GM10248 (cell line): ENCODE measurements around the gene DNPEP.

Experiments used
- CTCF ChIA-PET: fragments of 300-600 bp; sonication (Branson Sonifier 250); formaldehyde crosslinking; extraction: SDS; loops from one replicate; lab custom pipeline; 2021; ENCODE audit warnings: antibody characterized with exemption; lab: Yijun Ruan, JAX
- POLR2A ChIA-PET: fragments of 350-650 bp; sonication (Branson Sonifier 250); formaldehyde crosslinking; extraction: SDS; loops from one replicate; lab custom pipeline; 2020; ENCODE audit warnings: antibody characterized with exemption; lab: Yijun Ruan, JAX
- DNase-seq: peaks from one replicate; pipeline ENCODE4 v3.0.0; 2012; ENCODE audit errors: extremely low spot score
- CTCF ChIP-seq: IDR thresholded peaks from 2 replicates; pipeline ENCODE4 v1.5.1; 2012; ENCODE audit warnings: mild to moderate bottlenecking, low read depth; ENCODE audit errors: extremely low read depth, missing control alignments, control extremely low read depth

The DNPEP gene

DNA sequence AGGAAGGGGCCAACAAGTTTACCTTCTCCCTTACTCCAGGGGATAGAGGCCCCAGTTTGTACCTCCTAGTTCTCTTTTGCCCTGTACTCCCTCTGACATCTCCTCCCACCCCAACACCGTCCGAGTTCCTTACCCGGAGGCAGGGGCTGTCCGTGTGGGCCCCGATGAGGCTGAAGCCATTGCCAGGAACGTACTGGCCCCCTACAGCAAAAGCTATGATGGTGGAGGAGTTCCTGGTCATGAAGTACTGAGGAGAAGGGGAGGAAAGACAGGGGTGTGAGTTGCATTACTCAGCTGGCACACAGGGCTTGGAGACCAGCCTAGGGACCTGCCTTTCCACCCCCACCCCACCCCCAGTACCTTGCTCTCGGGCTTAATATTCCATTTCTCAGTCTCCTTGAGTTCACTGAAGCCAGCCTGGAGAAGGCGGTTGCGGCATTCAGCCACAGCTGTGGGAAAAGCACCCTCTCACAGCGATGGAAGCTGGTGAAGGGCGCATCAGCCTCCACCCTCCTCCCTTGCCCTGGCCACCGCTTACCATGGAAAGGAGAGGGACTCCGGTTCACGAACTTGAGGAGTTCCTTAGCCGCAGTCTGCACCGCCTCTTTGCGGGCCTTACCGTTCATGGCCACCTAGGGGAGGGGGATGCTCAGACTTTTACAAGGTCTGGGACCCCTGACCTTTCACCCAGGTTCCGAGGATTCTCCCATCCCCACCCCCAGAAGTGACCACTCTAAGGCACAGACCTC, 1.0 kb downstream of the DNPEP start:
- DNase-seq, result no peak
- no peak for TF ChIP-seq CTCF
- ChIA-PET POLR2A (interaction anchor here (1.2 to 1.7 kb wide), 3 partner anchors 8 to 111 kb away, joined by 3 to 6 read pairs (median 3); partner anchors contain the start of gene GMPPA), CTCF (interaction anchor here (1.4 to 2.9 kb wide), 4 partner anchors 13 to 227 kb away, joined by 5 to 11 read pairs (median 7); a partner anchor contains a TSS)

GRCh38 chr2:219385958-219386520, 1.7 kb downstream of the DNPEP start:
- POLR2A ChIA-PET, result no interaction called here
- DNase-seq, result no peak
- CTCF ChIA-PET, result no interaction called here
- TF ChIP-seq CTCF, result no peak

- DNase-seq, result no peak
- no peak for TF ChIP-seq CTCF
- CTCF ChIA-PET, result no interaction called here
- POLR2A ChIA-PET, result no interaction called here
Measured at GRCh38 chr2:219384859-219385258, 2.9 kb downstream of the DNPEP start.

DNA sequence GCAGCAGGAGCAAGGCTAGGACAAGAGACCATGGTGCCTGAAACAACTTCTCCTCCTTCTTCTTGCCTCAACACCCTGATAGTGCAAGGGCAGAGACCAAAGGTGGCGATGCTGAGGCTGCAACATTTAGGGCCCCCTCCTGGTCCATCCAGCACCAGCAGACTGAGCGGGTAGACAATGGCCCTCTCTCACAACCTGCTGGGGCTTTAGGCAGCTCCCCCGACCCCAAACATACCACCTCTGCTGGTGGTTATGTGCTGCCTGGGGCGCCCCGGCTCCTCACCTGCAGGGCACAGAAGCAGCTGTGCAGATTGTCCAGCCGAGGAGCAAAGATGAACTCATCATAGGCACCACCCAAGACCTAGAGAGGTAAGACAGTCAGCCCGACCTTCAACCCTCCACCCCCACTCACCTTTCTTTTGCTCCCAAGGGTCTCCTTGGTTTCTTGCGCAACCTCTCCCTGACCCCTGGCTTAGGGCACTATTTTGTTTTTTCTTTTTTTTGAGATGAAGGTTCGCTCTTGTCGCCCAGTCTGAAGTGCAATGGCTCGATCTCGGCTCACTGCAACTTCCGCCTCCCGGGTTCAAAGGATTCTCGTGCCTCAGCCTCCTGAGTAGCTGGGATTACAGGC, 3.5 kb downstream of the DNPEP start:
- ChIA-PET POLR2A (no interaction called here), CTCF (interaction anchor here (2.8 kb wide), 1 partner anchor 10 kb away, joined by 7 read pairs; no protein-coding TSS in a partner anchor)
- no peak for DNase-seq
- no peak for TF ChIP-seq CTCF

DNA sequence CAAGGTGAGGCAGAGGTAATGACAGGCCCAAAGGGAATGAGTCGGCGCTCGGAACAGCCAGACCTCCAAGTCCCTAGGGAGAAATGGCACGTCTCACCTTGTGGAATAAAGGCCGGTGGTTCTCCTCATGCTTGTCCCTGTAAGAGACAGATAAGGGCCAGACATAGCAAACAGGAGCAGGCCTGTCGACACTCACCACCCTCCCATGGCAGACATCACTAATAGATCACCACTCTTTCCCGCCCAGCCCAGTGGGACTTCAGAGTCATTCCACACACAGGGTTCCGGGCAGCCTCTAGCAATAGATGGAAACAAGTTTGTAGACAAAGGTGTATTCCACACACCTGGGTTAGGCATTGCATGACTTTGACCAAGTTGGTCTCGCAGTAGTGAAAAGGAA, 6.3 kb downstream of the DNPEP start:
- no peak for TF ChIP-seq CTCF
- ChIA-PET POLR2A (no interaction called here), CTCF (no interaction called here)
- DNase-seq, result no peak

DNA sequence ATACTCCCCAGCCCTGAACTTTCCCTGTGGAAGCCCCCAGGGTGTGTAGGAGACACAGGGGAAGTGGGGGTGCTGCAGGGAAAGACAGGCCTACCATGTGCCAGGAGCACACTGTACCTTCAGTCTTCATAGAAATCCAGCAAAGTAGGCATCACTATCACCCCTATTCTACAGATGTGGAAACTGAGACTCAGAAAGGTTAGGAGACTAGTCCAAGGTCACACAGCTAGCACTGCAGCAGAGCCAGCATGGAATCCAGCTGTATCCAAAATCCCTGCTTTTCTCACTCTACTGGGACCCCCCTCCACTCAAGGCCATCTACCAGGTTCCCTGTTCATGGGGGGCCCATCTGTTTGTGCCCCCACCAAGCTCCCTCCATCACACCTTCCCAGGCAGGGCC, 6.8 kb downstream of the DNPEP start:
- DNase-seq, result no peak
- POLR2A ChIA-PET, result interaction anchor here (0.5 kb wide), 1 partner anchor 128 kb away, joined by 3 read pairs; the partner anchor contains the start of gene TUBA4B
- no peak for TF ChIP-seq CTCF
- CTCF ChIA-PET, result no interaction called here
